Measurements from ENCODE around the gene MAML3.

MAML3 gene

DNA sequence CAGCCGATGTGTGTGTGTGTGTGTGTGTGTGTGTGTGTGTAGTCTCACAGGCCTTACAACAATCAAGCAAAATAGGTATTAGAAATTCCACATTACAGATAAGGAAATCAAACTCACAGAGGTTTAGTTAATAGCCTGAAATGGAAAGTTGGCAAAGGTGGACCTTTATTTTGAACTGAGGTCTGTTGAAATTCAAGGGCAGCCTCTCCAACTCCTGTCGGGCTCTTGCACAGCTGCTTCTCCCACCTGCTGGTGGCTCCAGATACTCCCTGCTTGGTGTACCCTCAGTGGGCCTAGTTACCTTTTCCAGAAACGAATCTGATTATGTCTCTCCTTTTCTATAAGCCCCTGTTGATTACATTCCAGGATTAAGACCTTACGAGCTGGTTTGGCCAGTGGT, 292.5 kb downstream of the MAML3 start:
- no peaks in the 10 kb centered on the region for H3K4me1 ChIP-seq (ENCODE audit: control insufficient read depth in 1 of 2, insufficient read depth in 2 of 2, low read length in 2 of 2)
- H3K27ac ChIP-seq (ENCODE audit: low read length): no peak overlapping the region
- H3K9me3 ChIP-seq (ENCODE audit: control insufficient read depth in 1 of 2, low read length in 2 of 2): no peaks in the 10 kb centered on the region
- H3K4me3 ChIP-seq (ENCODE audit: low read depth in 1 of 2, low read length in 2 of 2): no peak overlapping the region
- no peaks in the 10 kb centered on the region for H3K36me3 ChIP-seq (ENCODE audit: control insufficient read depth in 1 of 2, insufficient read depth in 2 of 2, low read length in 2 of 2)
- H3K27me3 ChIP-seq (ENCODE audit: low read depth, low read length): no peaks in the 10 kb centered on the region

DNA sequence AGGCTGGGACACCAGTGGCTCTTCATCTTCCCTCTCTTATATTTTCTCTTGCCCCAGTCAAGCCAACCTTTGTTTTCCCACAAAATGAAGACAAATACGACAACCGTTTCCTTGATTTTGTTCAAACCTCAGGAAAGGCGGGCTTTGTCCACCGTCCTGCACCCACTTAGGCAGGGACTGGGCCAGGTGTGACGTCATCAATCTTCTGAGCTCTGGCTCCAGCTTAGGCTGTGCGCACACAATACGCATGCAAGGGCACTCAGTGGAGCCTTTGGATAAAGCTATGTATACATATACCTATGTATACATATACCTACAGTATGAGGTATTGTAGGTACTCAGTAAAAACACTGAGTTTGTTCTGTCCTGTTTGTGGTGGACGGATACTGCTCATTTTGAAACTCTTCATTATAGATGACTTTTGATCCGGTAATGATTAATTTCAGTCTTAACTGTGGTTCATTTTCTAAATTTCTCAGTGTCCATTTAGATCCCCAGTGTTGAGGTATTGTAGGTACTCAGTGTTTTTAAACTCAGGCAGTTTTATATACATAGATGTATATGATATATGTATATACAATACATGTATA, 293.5 kb downstream of the MAML3 start:
- H3K27ac ChIP-seq (ENCODE audit: low read length): no peak overlapping the region

DNA sequence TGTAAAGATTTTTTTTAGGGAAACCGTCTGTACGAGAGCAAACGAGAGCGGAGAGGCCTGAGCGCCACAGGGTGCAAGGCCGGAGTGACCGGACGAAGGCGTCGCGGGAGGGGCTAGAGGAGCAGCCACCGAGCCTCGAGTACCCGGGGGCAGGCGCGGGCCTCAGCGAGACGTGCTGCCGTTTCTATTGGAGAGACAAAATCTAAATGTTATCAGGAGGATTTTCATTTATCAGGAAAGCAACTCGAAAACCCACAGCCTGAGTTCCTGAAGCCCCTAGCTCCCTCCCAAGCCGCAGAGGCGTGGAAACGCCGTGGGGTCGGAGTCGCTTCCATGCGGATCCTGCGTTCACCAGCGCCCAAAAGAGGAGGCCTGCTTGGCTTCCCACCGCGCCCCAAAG, 294.1 kb downstream of the MAML3 start:
- H3K9me3 ChIP-seq (ENCODE audit: control insufficient read depth in 1 of 2, low read length in 2 of 2): no peaks in the 10 kb centered on the region
- no peaks in the 10 kb centered on the region for H3K27me3 ChIP-seq (ENCODE audit: low read depth, low read length)
- no peaks in the 10 kb centered on the region for H3K36me3 ChIP-seq (ENCODE audit: control insufficient read depth in 1 of 2, insufficient read depth in 2 of 2, low read length in 2 of 2)
- no peak overlapping the region for H3K27ac ChIP-seq (ENCODE audit: low read length)
- H3K4me1 ChIP-seq (ENCODE audit: control insufficient read depth in 1 of 2, insufficient read depth in 2 of 2, low read length in 2 of 2): no peaks in the 10 kb centered on the region
- H3K4me3 ChIP-seq (ENCODE audit: low read depth in 1 of 2, low read length in 2 of 2): no peak overlapping the region

More for the DNA sequence above, 293.5 kb downstream of the MAML3 start:
- H3K4me3 ChIP-seq (ENCODE audit: low read depth in 1 of 2, low read length in 2 of 2): no peak overlapping the region
- H3K9me3 ChIP-seq (ENCODE audit: control insufficient read depth in 1 of 2, low read length in 2 of 2): no peaks in the 10 kb centered on the region
- no peaks in the 10 kb centered on the region for H3K4me1 ChIP-seq (ENCODE audit: control insufficient read depth in 1 of 2, insufficient read depth in 2 of 2, low read length in 2 of 2)
- H3K36me3 ChIP-seq (ENCODE audit: control insufficient read depth in 1 of 2, insufficient read depth in 2 of 2, low read length in 2 of 2): no peaks in the 10 kb centered on the region
- H3K27me3 ChIP-seq (ENCODE audit: low read depth, low read length): no peaks in the 10 kb centered on the region

DNA sequence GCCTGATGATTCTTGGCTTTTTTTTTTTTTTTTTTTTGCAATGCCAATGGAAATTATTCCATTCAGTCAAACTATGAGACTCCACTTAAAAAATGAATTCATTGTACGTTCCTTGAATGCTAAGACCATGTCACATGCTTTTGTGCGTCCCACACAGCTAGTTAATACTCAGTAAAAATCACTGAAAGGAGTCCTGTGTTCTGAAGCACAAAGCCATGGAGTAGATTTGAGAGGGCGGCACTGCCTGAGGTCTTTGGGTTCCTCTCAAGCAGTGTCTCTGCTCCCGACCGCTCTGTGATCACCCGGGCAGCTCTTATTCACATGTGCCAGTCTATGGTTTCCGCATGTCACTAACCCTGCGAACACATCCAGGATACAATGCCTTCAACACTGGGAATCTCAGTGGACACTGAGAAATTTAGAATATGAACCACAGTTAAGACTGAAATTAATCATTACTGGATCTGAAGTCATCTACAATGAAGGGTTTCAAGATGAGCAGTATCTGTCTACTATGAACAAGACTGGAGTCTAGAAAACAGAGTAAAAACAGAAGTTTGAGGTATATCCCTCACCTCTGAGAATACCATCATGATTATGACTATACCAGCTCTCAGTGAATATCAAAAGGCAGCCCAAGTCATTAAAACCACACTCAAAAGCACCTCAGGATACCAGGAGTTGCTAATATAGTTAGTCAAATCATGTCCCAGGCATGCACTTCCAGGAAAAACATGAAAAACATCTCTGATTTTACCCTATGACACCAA, 295.4 kb downstream of the MAML3 start:
- H3K4me3 ChIP-seq (ENCODE audit: low read depth in 1 of 2, low read length in 2 of 2): no peak overlapping the region
- no peaks in the 10 kb centered on the region for H3K36me3 ChIP-seq (ENCODE audit: control insufficient read depth in 1 of 2, insufficient read depth in 2 of 2, low read length in 2 of 2)
- no peaks in the 10 kb centered on the region for H3K9me3 ChIP-seq (ENCODE audit: control insufficient read depth in 1 of 2, low read length in 2 of 2)
- no peaks in the 10 kb centered on the region for H3K4me1 ChIP-seq (ENCODE audit: control insufficient read depth in 1 of 2, insufficient read depth in 2 of 2, low read length in 2 of 2)
- H3K27me3 ChIP-seq (ENCODE audit: low read depth, low read length): no peaks in the 10 kb centered on the region
- H3K27ac ChIP-seq (ENCODE audit: low read length): no peak overlapping the region

DNA sequence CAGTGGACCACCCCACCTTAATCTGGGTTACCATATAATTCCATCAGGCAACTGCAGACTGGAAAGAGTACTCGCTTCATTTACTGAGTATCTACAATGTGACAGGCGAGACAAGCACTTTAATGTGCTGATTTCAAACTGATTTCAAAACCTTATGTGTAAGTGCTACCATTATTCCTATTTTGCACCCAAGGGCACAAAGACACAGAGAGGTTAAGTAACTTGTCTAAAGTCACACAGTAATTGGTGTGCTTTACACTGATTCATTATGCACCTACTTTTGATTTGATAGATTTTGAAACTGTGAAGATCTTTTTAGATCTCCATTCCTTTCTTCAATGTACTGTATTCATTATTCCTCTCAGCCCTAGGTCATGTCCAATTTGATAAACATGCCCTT, 296.0 kb downstream of the MAML3 start:
- H3K4me3 ChIP-seq (ENCODE audit: low read depth in 1 of 2, low read length in 2 of 2): no peak overlapping the region
- H3K27ac ChIP-seq (ENCODE audit: low read length): no peak overlapping the region
- H3K36me3 ChIP-seq (ENCODE audit: control insufficient read depth in 1 of 2, insufficient read depth in 2 of 2, low read length in 2 of 2): no peaks in the 10 kb centered on the region

DNA sequence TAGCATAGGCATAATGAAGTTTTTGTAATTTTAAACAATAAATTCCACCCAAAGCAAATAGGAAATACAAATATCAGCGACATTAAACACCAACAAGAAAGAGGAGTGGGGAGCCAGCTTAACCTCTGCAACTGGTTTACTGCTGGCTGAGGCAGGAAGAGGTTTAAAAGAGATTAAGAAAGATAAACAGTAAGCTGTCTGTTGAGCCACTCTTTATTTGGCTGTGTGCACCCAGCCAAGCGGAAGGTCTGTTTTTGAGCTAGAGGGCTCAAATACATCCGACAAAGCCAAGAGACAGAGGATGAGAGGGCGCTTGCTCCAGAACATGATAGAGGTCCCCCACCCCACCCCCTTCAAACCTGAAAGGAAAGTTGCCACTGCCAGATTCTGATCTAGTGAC, 297.0 kb downstream of the MAML3 start:
- Histone ChIP-seq H3K27me3 (ENCODE audit: low read depth, low read length) (no peaks in the 10 kb centered on the region), H3K9me3 (ENCODE audit: control insufficient read depth in 1 of 2, low read length in 2 of 2) (no peaks in the 10 kb centered on the region), H3K27ac (ENCODE audit: low read length) (no peak overlapping the region), H3K4me3 (ENCODE audit: low read depth in 1 of 2, low read length in 2 of 2) (no peak overlapping the region), H3K36me3 (ENCODE audit: control insufficient read depth in 1 of 2, insufficient read depth in 2 of 2, low read length in 2 of 2) (no peaks in the 10 kb centered on the region), H3K4me1 (ENCODE audit: control insufficient read depth in 1 of 2, insufficient read depth in 2 of 2, low read length in 2 of 2) (no peaks in the 10 kb centered on the region)

More for the DNA sequence above, 296.0 kb downstream of the MAML3 start:
- H3K4me1 ChIP-seq (ENCODE audit: control insufficient read depth in 1 of 2, insufficient read depth in 2 of 2, low read length in 2 of 2): no peaks in the 10 kb centered on the region
- H3K27me3 ChIP-seq (ENCODE audit: low read depth, low read length): no peaks in the 10 kb centered on the region
- no peaks in the 10 kb centered on the region for H3K9me3 ChIP-seq (ENCODE audit: control insufficient read depth in 1 of 2, low read length in 2 of 2)

DNA sequence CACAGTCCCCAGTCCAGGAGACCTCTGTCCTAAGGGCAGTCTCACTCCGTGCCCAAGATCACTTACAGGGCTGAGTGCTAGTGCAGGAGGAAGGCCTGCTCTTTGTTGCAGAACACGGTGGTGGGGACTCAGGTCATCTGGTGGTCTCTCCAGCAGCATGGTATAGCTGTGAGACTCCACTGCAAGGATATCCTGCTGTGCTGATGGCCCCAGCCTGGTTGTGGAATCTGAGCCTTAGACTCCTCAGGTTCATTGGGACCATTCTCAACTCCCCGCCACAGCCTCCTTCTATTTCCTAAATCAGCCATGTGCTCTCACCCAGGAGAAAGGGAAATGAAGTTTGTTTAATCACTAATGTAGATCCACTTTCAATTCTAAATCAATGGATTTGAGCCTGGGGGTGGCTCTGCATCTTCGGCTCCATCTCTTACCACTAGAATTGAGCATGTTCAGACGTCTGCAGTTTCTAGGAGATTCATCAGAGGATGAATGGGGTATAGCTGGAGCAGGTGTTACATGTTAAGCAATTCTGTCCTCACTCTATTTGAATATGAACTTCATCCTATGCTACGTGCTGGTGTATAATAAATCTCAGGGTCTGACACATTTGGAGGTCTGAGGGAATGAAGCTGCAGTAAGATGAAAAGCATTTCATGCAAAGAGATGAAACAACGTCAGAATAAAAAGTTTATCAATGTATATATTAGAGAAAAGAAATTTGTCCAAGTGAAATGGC, 299.1 kb downstream of the MAML3 start:
- H3K4me1 ChIP-seq (ENCODE audit: control insufficient read depth in 1 of 2, insufficient read depth in 2 of 2, low read length in 2 of 2): no peaks in the 10 kb centered on the region
- no peak overlapping the region for H3K27ac ChIP-seq (ENCODE audit: low read length)
- no peaks in the 10 kb centered on the region for H3K27me3 ChIP-seq (ENCODE audit: low read depth, low read length)
- H3K36me3 ChIP-seq (ENCODE audit: control insufficient read depth in 1 of 2, insufficient read depth in 2 of 2, low read length in 2 of 2): no peaks in the 10 kb centered on the region
- H3K9me3 ChIP-seq (ENCODE audit: control insufficient read depth in 1 of 2, low read length in 2 of 2): no peaks in the 10 kb centered on the region
- no peak overlapping the region for H3K4me3 ChIP-seq (ENCODE audit: low read depth in 1 of 2, low read length in 2 of 2)

DNA sequence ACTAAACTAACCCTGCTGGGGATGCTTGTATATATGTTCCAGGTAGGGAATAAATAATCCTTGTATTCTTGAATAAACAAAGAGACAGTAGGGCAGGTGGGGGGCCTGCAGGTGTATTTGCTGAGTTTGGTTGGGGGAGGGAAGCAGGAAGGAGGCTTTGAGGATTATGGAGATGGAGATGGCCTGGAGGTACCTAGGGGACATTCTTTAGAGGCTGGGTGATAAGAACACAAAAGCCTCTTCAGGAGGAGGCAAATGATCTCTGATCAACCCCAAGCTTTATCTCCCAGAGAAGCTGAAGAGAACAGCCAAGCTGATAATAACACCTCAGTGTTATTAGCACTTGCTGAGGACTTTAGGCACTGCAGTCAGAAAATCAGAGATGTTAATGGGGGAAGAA, 300.7 kb downstream of the MAML3 start:
- Histone ChIP-seq H3K4me3 (ENCODE audit: low read depth in 1 of 2, low read length in 2 of 2) (no peak overlapping the region), H3K9me3 (ENCODE audit: control insufficient read depth in 1 of 2, low read length in 2 of 2) (no peaks in the 10 kb centered on the region), H3K27me3 (ENCODE audit: low read depth, low read length) (no peaks in the 10 kb centered on the region), H3K27ac (ENCODE audit: low read length) (no peak overlapping the region), H3K36me3 (ENCODE audit: control insufficient read depth in 1 of 2, insufficient read depth in 2 of 2, low read length in 2 of 2) (no peaks in the 10 kb centered on the region), H3K4me1 (ENCODE audit: control insufficient read depth in 1 of 2, insufficient read depth in 2 of 2, low read length in 2 of 2) (no peaks in the 10 kb centered on the region)

DNA sequence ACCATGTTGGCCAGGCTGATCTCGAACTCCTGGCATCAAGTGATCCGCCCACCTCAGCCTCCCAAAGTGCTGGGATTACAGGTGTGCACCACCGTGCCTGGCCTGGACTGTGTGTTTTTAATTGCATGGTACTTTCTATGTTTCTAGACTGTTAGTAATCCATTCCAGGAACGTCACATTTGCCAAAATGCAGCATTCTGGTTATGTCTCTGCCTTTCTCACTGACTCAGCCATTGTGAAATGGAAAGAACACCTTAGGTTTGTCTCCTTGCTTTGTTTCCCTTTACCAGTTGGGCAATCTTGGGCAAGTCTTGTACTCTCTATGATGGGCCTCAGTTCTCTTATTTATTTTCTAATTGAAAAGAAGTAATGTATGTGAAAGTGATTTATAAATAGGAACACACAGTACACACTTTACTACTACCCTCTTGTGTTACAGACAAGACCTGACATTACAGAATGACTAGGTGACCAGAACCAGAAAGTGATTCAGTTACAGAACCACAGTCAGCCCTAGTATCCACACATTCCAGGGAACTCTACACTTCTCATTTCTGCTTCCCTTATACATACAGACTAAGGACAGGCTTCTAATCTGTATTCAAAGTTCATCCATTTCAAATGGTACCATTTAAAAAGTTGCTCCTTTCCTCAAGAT, 301.2 kb downstream of the MAML3 start:
- no peaks in the 10 kb centered on the region for H3K9me3 ChIP-seq (ENCODE audit: control insufficient read depth in 1 of 2, low read length in 2 of 2)

DNA sequence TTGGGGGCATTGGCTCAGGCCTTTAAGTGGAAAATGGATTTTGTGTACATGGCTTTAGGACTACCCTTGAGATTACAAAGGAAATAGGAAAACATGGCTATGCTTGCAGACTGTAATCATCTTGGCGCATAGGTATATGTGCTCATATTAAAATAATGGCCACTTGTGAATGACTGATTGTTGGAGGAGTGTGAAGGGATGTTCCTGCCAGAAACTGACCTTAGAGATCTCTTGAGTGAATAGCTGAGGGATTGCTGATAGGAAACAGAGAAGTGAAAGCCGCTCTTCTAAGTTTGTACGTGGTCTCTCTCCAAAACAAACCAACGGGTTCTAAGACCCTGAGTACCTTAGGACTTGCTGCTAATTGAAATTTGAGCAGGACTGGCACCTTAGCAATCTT, 302.3 kb downstream of the MAML3 start:
- Histone ChIP-seq H3K9me3 (ENCODE audit: control insufficient read depth in 1 of 2, low read length in 2 of 2) (no peaks in the 10 kb centered on the region), H3K4me3 (ENCODE audit: low read depth in 1 of 2, low read length in 2 of 2) (no peak overlapping the region), H3K27ac (ENCODE audit: low read length) (no peak overlapping the region), H3K27me3 (ENCODE audit: low read depth, low read length) (no peaks in the 10 kb centered on the region), H3K36me3 (ENCODE audit: control insufficient read depth in 1 of 2, insufficient read depth in 2 of 2, low read length in 2 of 2) (no peaks in the 10 kb centered on the region), H3K4me1 (ENCODE audit: control insufficient read depth in 1 of 2, insufficient read depth in 2 of 2, low read length in 2 of 2) (no peaks in the 10 kb centered on the region)

More for the DNA sequence above, 301.2 kb downstream of the MAML3 start:
- Histone ChIP-seq H3K4me3 (ENCODE audit: low read depth in 1 of 2, low read length in 2 of 2) (no peak overlapping the region), H3K27ac (ENCODE audit: low read length) (no peak overlapping the region), H3K36me3 (ENCODE audit: control insufficient read depth in 1 of 2, insufficient read depth in 2 of 2, low read length in 2 of 2) (no peaks in the 10 kb centered on the region), H3K27me3 (ENCODE audit: low read depth, low read length) (no peaks in the 10 kb centered on the region), H3K4me1 (ENCODE audit: control insufficient read depth in 1 of 2, insufficient read depth in 2 of 2, low read length in 2 of 2) (no peaks in the 10 kb centered on the region)

DNA sequence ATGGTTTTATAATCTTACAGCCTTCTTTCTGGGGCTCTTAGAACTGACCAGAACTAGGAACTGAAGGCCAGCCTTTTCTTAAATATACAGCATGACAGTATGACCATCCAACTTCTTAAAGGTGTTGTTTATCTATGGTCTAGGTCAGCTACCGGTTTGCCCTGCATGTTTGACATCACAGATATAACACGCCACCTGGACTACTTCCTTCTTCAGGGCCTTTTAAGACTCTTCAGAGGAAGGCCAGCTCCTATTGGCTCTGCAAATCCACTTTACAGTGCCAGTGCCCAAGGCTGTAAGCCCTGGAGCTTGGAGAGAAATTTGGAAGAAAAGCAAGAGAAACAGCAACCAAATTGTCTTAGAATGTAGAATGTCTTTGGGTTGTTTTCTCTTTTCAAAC, 302.9 kb downstream of the MAML3 start:
- Histone ChIP-seq H3K27ac (ENCODE audit: low read length) (no peak overlapping the region), H3K4me3 (ENCODE audit: low read depth in 1 of 2, low read length in 2 of 2) (no peak overlapping the region), H3K4me1 (ENCODE audit: control insufficient read depth in 1 of 2, insufficient read depth in 2 of 2, low read length in 2 of 2) (no peaks in the 10 kb centered on the region), H3K36me3 (ENCODE audit: control insufficient read depth in 1 of 2, insufficient read depth in 2 of 2, low read length in 2 of 2) (no peaks in the 10 kb centered on the region), H3K9me3 (ENCODE audit: control insufficient read depth in 1 of 2, low read length in 2 of 2) (no peaks in the 10 kb centered on the region), H3K27me3 (ENCODE audit: low read depth, low read length) (no peaks in the 10 kb centered on the region)
